Head of caudate nucleus (tissue), 42 donors: ENCODE data around the gene WIPF2.
A peak's percentile ranks its signal among the peaks of the same experiment; 100 is the strongest.
"Not testable (repeated sequence)": the region's sequence is repeated elsewhere in the genome, so short reads cannot be mapped to it uniquely, and the experiment has no call there.

Experiments
- DNase-seq, 42 donors: peaks; one replicate each; pipeline versions ENCODE4 v3.0.0 to v3.0.0-alpha.2; 2020 to 2021; ENCODE audit warnings: mixed read lengths in 7 of 42
- intact Hi-C: fragments of 100-400 bp; cut with DNase I; formaldehyde crosslinking; loops from one replicate; pipeline ENCODE4 v1.15.0; 2022

WIPF2 gene

GRCh38 chr17:40231928-40232327 lies 12.8 kb downstream of the WIPF2 start:
- intact Hi-C loops: not testable (repeated sequence)

GRCh38 chr17:40241252-40241834 lies 22.2 kb downstream of the WIPF2 start:
- intact Hi-C loops: no loop called here
- no peak for DNase-seq

More at GRCh38 chr17:40231928-40232327, 12.8 kb downstream of the WIPF2 start:
- DNase-seq: peak in 1 of 42 donors; percentile 12

GRCh38 chr17:40242774-40243173 lies 23.7 kb downstream of the WIPF2 start:
- no peak for DNase-seq
- intact Hi-C loops: no loop called here

- no peak for DNase-seq
- intact Hi-C loops: no loop called here
These were observed 24.7 kb downstream of the WIPF2 start for GRCh38 chr17:40243761-40244160.

- intact Hi-C loops: no loop called here
- no peak for DNase-seq
These were observed 25.2 kb downstream of the WIPF2 start for GRCh38 chr17:40244255-40244654.

- intact Hi-C loops: no loop called here
- DNase-seq: peak in 1 of 42 donors; percentile 15
These were observed 28.9 kb downstream of the WIPF2 start for GRCh38 chr17:40247926-40248495.

GRCh38 chr17:40248507-40248906 lies 29.4 kb downstream of the WIPF2 start:
- intact Hi-C loops: no loop called here
- no peak for DNase-seq

GRCh38 chr17:40251576-40251975 lies 32.5 kb downstream of the WIPF2 start:
- intact Hi-C loops: no loop called here
- DNase-seq: no peak

GRCh38 chr17:40253565-40253964 lies 34.5 kb downstream of the WIPF2 start:
- intact Hi-C loops: no loop called here

GRCh38 chr17:40259505-40259904 lies 40.4 kb downstream of the WIPF2 start:
- no peak for DNase-seq
- intact Hi-C loops: no loop called here

More at GRCh38 chr17:40253565-40253964, 34.5 kb downstream of the WIPF2 start:
- DNase-seq: no peak

- intact Hi-C loops: no loop called here
- no peak for DNase-seq
These were observed 41.4 kb downstream of the WIPF2 start for GRCh38 chr17:40260528-40260927.

GRCh38 chr17:40264458-40265185 lies 45.5 kb downstream of the WIPF2 start:
- intact Hi-C loops: no loop called here
- DNase-seq: peak in 1 of 42 donors; percentile 14

- intact Hi-C loops: no loop called here
- DNase-seq: no peak
These were observed 46.2 kb downstream of the WIPF2 start for GRCh38 chr17:40265337-40265736.

GRCh38 chr17:40266882-40267281 lies 47.8 kb downstream of the WIPF2 start:
- intact Hi-C loops: no loop called here
- DNase-seq: no peak

- DNase-seq: peak in 2 of 42 donors; percentile 26 to 47
- intact Hi-C loops: no loop called here
These were observed 49.1 kb downstream of the WIPF2 start for GRCh38 chr17:40268141-40268712.

GRCh38 chr17:40278414-40278813 lies 59.3 kb downstream of the WIPF2 start:
- intact Hi-C loops: no loop called here
- DNase-seq: no peak

- intact Hi-C loops: no loop called here
- DNase-seq: no peak
These were observed 60.3 kb downstream of the WIPF2 start for GRCh38 chr17:40279402-40279801.

- intact Hi-C loops: no loop called here
- DNase-seq: peak in 1 of 42 donors; percentile 18
These were observed 62.6 kb downstream of the WIPF2 start for GRCh38 chr17:40281663-40282062.

GRCh38 chr17:40283662-40284061 lies 64.6 kb downstream of the WIPF2 start:
- intact Hi-C loops: no loop called here

GRCh38 chr17:40284085-40284713 lies 65.1 kb downstream of the WIPF2 start:
- intact Hi-C loops: no loop called here

More at GRCh38 chr17:40283662-40284061, 64.6 kb downstream of the WIPF2 start:
- DNase-seq: no peak

More at GRCh38 chr17:40284085-40284713, 65.1 kb downstream of the WIPF2 start:
- no peak for DNase-seq
